HFFc6 (cell line): Measurements from ENCODE around the gene MAP1LC3B2. TPM values are rescaled to one million over a fixed set of nuclear protein-coding genes. Genes with fewer than 3 reads are reported as not detected.

ENCODE experiments used
- DNase-seq: peaks from one replicate; pipeline ENCODE4 v3.0.0-alpha.2; 2018
- H3K27ac Mint-ChIP-seq: 2 replicates; pipeline ENCODE4 v1.8.0; 2020; ENCODE audit warnings: mild to moderate bottlenecking, mixed read lengths
- H3K27me3 Mint-ChIP-seq: 2 replicates; pipeline ENCODE4 v1.8.0; 2021; ENCODE audit warnings: mild to moderate bottlenecking, moderate library complexity, mixed read lengths; ENCODE audit not compliant: insufficient read depth
- H3K36me3 Mint-ChIP-seq: 2 replicates; pipeline ENCODE4 v1.8.0; 2021; ENCODE audit warnings: low read depth, mixed read lengths
- H3K4me1 Mint-ChIP-seq: 2 replicates; pipeline ENCODE4 v1.8.0; 2020; ENCODE audit warnings: low read depth, mixed read lengths
- H3K4me3 Mint-ChIP-seq: 2 replicates; pipeline ENCODE4 v1.8.0; 2020; ENCODE audit warnings: mild to moderate bottlenecking, moderate library complexity, mixed read lengths
- H3K9me3 Mint-ChIP-seq: 2 replicates; pipeline ENCODE4 v1.8.0; 2020; ENCODE audit warnings: mild to moderate bottlenecking, mixed read lengths
- total RNA-seq, 6 experiments: library from RNA; stranded (reverse); fragmentation: NEBNext Ultra II Directional; extraction: Animal tissue kit (Norgen Biotek cat#: 25700); gene quantifications; 2 replicates in 1 of 6; 3 replicates in 5 of 6; pipeline ENCODE4 v1.2.3, GENCODE V29; 2021
- TF ChIP-seq, protein P1 (sequence below): fragments of 200-600 bp; sonication (generic); IDR thresholded peaks from 2 replicates; pipeline ENCODE4 v1.5.0; 2021; ENCODE audit warnings: antibody characterized with exemption, mild to moderate bottlenecking

Gene MAP1LC3B2
- total RNA-seq, 6 experiments from 2014 or later: 1.7 to 3.7 (median 2.9) TPM

DNA sequence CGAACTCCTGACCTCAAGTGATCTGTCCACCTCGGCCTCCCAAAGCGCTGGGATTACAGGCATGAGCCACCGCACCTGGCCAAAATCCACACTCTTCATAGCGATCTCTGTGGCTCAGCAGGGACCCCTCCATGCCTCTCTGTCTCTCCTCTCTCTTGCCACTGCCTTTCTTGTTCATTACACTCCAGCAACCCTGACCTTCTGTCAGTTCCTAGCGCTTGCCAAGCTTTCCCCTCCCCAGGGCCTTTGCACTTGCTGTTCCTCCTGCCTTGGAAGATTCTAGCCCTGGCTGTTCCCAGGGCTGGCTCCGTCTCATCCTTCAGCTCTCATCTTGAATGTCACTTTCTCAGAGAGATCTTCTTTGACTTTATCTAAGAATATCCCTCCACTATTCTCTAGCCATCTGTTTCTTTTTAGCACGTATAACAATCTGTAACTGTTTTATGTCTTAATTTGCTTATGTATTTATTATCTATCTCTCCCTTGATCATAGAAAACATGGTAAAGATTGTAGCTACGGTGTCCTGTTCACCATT lies 38.9 kb upstream of the MAP1LC3B2 start:
- Mint-ChIP-seq H3K27me3 (peaks cover 3% of the 10 kb centered on the region), H3K27ac (peak overlapping the region; percentile 65; the same call in 1 of the 2 replicates)
- TF ChIP-seq, protein P1, sequence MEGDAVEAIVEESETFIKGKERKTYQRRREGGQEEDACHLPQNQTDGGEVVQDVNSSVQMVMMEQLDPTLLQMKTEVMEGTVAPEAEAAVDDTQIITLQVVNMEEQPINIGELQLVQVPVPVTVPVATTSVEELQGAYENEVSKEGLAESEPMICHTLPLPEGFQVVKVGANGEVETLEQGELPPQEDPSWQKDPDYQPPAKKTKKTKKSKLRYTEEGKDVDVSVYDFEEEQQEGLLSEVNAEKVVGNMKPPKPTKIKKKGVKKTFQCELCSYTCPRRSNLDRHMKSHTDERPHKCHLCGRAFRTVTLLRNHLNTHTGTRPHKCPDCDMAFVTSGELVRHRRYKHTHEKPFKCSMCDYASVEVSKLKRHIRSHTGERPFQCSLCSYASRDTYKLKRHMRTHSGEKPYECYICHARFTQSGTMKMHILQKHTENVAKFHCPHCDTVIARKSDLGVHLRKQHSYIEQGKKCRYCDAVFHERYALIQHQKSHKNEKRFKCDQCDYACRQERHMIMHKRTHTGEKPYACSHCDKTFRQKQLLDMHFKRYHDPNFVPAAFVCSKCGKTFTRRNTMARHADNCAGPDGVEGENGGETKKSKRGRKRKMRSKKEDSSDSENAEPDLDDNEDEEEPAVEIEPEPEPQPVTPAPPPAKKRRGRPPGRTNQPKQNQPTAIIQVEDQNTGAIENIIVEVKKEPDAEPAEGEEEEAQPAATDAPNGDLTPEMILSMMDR: no peak

DNA sequence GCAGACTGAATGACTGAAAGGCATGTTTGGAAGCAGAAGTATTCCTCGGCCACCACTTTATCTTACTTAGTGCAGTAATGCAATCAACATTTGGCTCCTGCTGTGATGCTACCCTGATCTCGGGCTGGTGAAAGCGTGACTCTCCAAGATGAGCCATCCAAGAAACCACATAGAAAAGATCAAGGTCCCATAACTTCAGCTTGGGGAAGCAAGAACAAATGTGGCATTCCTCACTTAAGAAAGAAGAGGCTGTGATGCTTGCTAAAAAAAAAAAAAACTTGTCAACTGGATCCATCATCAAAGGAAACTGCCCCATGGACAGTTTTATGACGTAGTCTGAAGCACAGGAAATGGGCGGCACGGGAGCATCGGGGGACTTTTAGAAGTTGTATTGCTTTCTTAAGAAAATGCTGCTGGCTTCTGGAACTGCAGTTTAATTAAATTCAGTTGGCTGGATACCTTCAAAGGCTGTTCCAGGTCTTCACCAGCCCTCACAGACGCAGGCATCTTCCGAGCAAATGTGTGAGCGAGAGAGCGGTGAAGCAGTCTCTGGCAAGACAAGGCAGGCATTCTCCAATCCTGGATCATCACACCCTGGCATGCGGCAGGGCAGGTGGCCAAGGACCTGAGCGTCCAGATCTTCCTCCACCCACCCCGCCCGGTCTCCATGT lies 38.2 kb upstream of the MAP1LC3B2 start:
- Mint-ChIP-seq H3K27me3 (peaks cover 6% of the 10 kb centered on the region), H3K9me3 (no peaks in the 10 kb centered on the region), H3K4me3 (peak overlapping the region; percentile 33), H3K27ac (peak overlapping the region; percentile 65), H3K4me1 (peaks cover 35% of the 10 kb centered on the region), H3K36me3 (peaks cover 6% of the 10 kb centered on the region)
- DNase-seq: peak; percentile 50
- TF ChIP-seq, protein P1: no peak

More for the DNA sequence above, 38.9 kb upstream of the MAP1LC3B2 start:
- peaks cover 6% of the 10 kb centered on the region for H3K36me3 Mint-ChIP-seq
- H3K9me3 Mint-ChIP-seq: no peaks in the 10 kb centered on the region
- no peak for DNase-seq
- peaks cover 29% of the 10 kb centered on the region for H3K4me1 Mint-ChIP-seq
- no peak overlapping the region for H3K4me3 Mint-ChIP-seq

DNA sequence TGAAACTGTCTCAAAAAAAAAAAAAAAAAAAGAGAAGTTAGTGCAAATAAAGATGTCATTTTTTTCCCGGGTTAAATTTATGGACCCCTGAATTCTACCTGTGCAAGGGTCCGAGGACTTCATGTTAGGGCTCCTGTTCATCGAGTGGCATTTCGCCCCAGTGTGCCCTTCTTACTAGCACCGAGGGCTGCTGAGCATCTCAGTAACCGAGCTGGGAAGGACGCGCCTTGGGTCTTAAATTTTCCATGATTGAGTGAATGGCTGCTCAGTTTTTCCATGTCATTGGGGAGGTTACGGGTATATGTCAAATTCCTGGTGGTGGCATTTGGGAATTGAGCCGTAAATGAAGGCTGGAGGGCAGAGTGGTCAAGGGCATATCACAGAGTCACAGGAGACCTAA lies 34.9 kb upstream of the MAP1LC3B2 start:
- TF ChIP-seq, protein P1: no peak
- H3K4me3 Mint-ChIP-seq: no peak overlapping the region; the same call in 1 of the 2 replicates
- H3K4me1 Mint-ChIP-seq: peaks cover 69% of the 10 kb centered on the region
- no peak for DNase-seq
- H3K27me3 Mint-ChIP-seq: peaks cover 6% of the 10 kb centered on the region
- no peaks in the 10 kb centered on the region for H3K9me3 Mint-ChIP-seq
- peaks cover 11% of the 10 kb centered on the region for H3K36me3 Mint-ChIP-seq
- no peak overlapping the region; the same call in 1 of the 2 replicates for H3K27ac Mint-ChIP-seq

DNA sequence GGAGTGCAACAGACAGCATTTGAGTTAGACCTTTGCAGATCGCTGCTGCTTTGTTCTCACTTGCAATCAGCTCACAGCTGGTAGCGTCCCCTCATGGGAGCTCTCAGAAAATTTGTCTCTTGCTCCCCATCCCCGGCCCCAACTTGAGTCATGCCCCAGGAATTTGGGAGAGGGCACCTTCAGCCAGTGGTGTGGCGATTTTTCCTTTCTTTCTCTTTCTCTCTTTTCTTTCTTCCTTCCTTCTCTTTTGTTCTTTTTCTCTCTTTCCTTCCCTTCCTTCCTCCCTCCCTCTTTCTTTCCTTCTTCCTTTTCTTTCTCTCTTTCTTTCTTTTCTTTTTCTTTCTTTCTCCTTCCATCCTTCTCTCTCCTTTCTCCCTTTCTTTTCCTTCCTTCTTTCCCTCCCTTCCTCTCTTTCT lies 34.2 kb upstream of the MAP1LC3B2 start:
- peaks cover 75% of the 10 kb centered on the region for H3K4me1 Mint-ChIP-seq
- DNase-seq: no peak
- H3K9me3 Mint-ChIP-seq: no peaks in the 10 kb centered on the region

DNA sequence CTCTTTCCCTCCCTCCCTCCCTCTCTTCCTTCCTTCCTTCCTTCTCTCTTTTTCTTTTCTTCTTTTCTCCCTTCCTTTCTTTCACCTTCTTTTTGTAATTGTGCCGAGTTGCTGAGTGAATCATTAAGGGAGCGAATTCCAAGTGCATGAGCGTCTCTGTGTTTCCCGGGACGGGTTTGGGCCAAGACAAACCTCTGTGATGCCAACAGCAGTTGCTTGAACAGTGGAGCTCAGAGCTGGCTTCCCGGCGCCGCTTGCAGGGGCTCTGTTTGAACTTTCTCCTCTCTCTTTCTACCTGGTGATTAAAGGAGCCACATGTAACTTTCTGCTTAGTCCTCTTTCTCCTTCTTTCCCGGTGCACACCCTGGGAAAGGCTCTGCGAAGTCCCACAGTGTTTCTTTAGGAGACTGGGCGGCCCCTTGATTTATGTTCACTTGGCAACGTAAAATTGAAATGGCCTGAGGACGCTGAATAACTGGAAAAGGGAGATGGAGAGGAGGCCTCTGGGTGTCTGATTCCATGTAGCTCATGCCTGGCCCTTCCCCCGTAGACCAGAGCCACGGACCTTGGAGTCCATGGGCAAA lies 33.7 kb upstream of the MAP1LC3B2 start:
- Mint-ChIP-seq H3K9me3 (no peaks in the 10 kb centered on the region), H3K36me3 (peaks cover 7% of the 10 kb centered on the region; the same call in 1 of the 2 replicates), H3K4me1 (peaks cover 77% of the 10 kb centered on the region)

More for the DNA sequence above, 34.2 kb upstream of the MAP1LC3B2 start:
- Mint-ChIP-seq H3K27me3 (peaks cover 6% of the 10 kb centered on the region), H3K27ac (peak overlapping the region; percentile 100), H3K4me3 (peak overlapping the region; percentile 83), H3K36me3 (peaks cover 11% of the 10 kb centered on the region)
- TF ChIP-seq, protein P1: no peak

More for the DNA sequence above, 33.7 kb upstream of the MAP1LC3B2 start:
- DNase-seq: peak; percentile 92
- H3K27ac Mint-ChIP-seq: peak overlapping the region; percentile 100
- TF ChIP-seq, protein P1: no peak
- H3K4me3 Mint-ChIP-seq: peak overlapping the region; percentile 83
- H3K27me3 Mint-ChIP-seq: peaks cover 6% of the 10 kb centered on the region
